HepG2 (cell line): ENCODE results near the gene PLVAP. TPM values are rescaled to one million over a fixed set of nuclear protein-coding genes. Genes with fewer than 3 reads are reported as not detected.

Experiments
- BCLAF1 ChIP-seq: fragments of 450-650 bp; IDR thresholded peaks from 2 replicates; pipeline ENCODE4 v1.6.1; 2017; ENCODE audit warnings: mild to moderate bottlenecking
- GZF1 ChIP-seq: sonication (generic); formaldehyde crosslinking; IDR thresholded peaks from 2 replicates; pipeline ENCODE4 v1.5.1; 2020; ENCODE audit warnings: mild to moderate bottlenecking, missing genetic modification reagents
- IRF9 ChIP-seq: sonication (generic); formaldehyde crosslinking; IDR thresholded peaks from 2 replicates; pipeline ENCODE4 v1.8.0; 2022; ENCODE audit warnings: missing genetic modification reagents, mild to moderate bottlenecking, borderline replicate concordance
- JARID2 ChIP-seq: sonication (generic); formaldehyde crosslinking; IDR thresholded peaks from 2 replicates; pipeline ENCODE4 v1.8.1; 2023; ENCODE audit warnings: missing genetic modification reagents, inconsistent platforms; ENCODE audit not compliant: insufficient replicate concordance
- KDM5B ChIP-seq: sonication (generic); formaldehyde crosslinking; IDR thresholded peaks from 2 replicates; pipeline ENCODE4 v1.4.0; 2020; ENCODE audit warnings: missing genetic modification reagents, mild to moderate bottlenecking, borderline replicate concordance
- MAFF ChIP-seq: IDR thresholded peaks from 2 replicates; pipeline ENCODE4 v1.6.1; 2011; ENCODE audit warnings: low read depth, low read length, improper control_type of control experiment
- MIER2 ChIP-seq: IDR thresholded peaks from 2 replicates; pipeline ENCODE4 v1.6.1; 2016; ENCODE audit warnings: missing biosample characterization, missing genetic modification reagents
- POGZ ChIP-seq: sonication (generic); formaldehyde crosslinking; IDR thresholded peaks from 2 replicates; pipeline ENCODE4 v1.4.0; 2020; ENCODE audit warnings: mild to moderate bottlenecking, missing genetic modification reagents
- REPIN1 ChIP-seq: sonication (generic); formaldehyde crosslinking; IDR thresholded peaks from 2 replicates; pipeline ENCODE4 v1.8.0; 2022; ENCODE audit warnings: missing genetic modification reagents, low read depth, mild to moderate bottlenecking, borderline replicate concordance
- RXRB ChIP-seq: IDR thresholded peaks from 2 replicates; pipeline ENCODE4 v1.6.1; 2016; ENCODE audit warnings: borderline replicate concordance, missing genetic modification reagents, missing compliant biosample characterization
- SKI ChIP-seq: fragments of 450-650 bp; IDR thresholded peaks from one replicate; pipeline ENCODE4 v1.6.1; 2018; ENCODE audit warnings: mild to moderate bottlenecking; ENCODE audit not compliant: partially characterized antibody
- SP2 ChIP-seq: sonication (generic); formaldehyde crosslinking; IDR thresholded peaks from 2 replicates; pipeline ENCODE4 v1.5.1; 2020; ENCODE audit warnings: mild to moderate bottlenecking, missing genetic modification reagents
- ZFP36L1 ChIP-seq: sonication (generic); formaldehyde crosslinking; IDR thresholded peaks from 2 replicates; pipeline ENCODE4 v1.8.0; 2022; ENCODE audit warnings: mild to moderate bottlenecking, missing genetic modification reagents, moderate library complexity
- ZNF282 ChIP-seq: fragments of 450-650 bp; IDR thresholded peaks from 2 replicates; pipeline ENCODE4 v1.6.1; 2018; ENCODE audit not compliant: partially characterized antibody
- ZNF30 ChIP-seq: sonication (generic); formaldehyde crosslinking; IDR thresholded peaks from 2 replicates; pipeline ENCODE4 v1.5.0; 2020; ENCODE audit warnings: mild to moderate bottlenecking, missing genetic modification reagents
- ZNF414 ChIP-seq: sonication (generic); formaldehyde crosslinking; IDR thresholded peaks from 2 replicates; pipeline ENCODE4 v1.5.0; 2020; ENCODE audit warnings: missing genetic modification reagents
- ZNF556 ChIP-seq: sonication (generic); formaldehyde crosslinking; IDR thresholded peaks from 2 replicates; pipeline ENCODE4 v1.4.0; 2020; ENCODE audit warnings: mild to moderate bottlenecking, missing genetic modification reagents, borderline replicate concordance
- ZNF644 ChIP-seq: IDR thresholded peaks from 2 replicates; pipeline ENCODE4 v1.6.1; 2016; ENCODE audit warnings: low read depth
- ZNF816 ChIP-seq: sonication (generic); formaldehyde crosslinking; IDR thresholded peaks from 2 replicates; pipeline ENCODE4 v1.8.0; 2022; ENCODE audit warnings: missing genetic modification reagents, mild to moderate bottlenecking, borderline replicate concordance
- ZNF879 ChIP-seq: sonication (generic); formaldehyde crosslinking; IDR thresholded peaks from 2 replicates; pipeline ENCODE4 v1.8.1; 2023; ENCODE audit warnings: missing genetic modification reagents
- ZNF891 ChIP-seq: sonication (generic); formaldehyde crosslinking; IDR thresholded peaks from 2 replicates; pipeline ENCODE4 v1.5.0; 2020; ENCODE audit warnings: mild to moderate bottlenecking, missing genetic modification reagents
- ZZZ3 ChIP-seq: sonication (generic); formaldehyde crosslinking; IDR thresholded peaks from 2 replicates; pipeline ENCODE4 v1.4.0; 2020; ENCODE audit warnings: missing genetic modification reagents, mild to moderate bottlenecking, borderline replicate concordance
- polyA plus RNA-seq, 8 experiments: library from polyadenylated mRNA; depleted of rRNA in 3 of 8; stranded (reverse) in 7 of 8; unstranded in 1 of 8; fragments of >200 nt; fragmentation: Illumina TruSeq in 4 of 8; extraction: Trizol in 4 of 8; gene quantifications; 2 replicates each; pipeline versions ENCODE4 v1.2.1 to v1.2.3, GENCODE V29; 2011 to 2016; ENCODE audit warnings: low read depth in 4 of 8, missing spikeins in 1 of 8, mixed read lengths in 1 of 8; ENCODE audit not compliant: insufficient read depth in 1 of 8
- total RNA-seq, 5 experiments: library from RNA; depleted of rRNA; stranded (reverse); fragments of >200 nt; fragmentation: Illumina TruSeq; extraction: Trizol; gene quantifications; 2 replicates each; pipeline ENCODE4 v1.2.3, GENCODE V29; 2016; ENCODE audit warnings: low read depth in 1 of 5
- TF ChIP-seq, protein P1 (sequence below): sonication (generic); formaldehyde crosslinking; IDR thresholded peaks from 2 replicates; pipeline ENCODE4 v1.8.0; 2023; ENCODE audit warnings: mild to moderate bottlenecking, missing genetic modification reagents

The PLVAP gene
- total and polyA plus RNA-seq, 2 of the 13 experiments (the other 11 are each of a cell fraction or from before 2014, with no cell fraction given), result 0.26 TPM; not detected in 1

DNA sequence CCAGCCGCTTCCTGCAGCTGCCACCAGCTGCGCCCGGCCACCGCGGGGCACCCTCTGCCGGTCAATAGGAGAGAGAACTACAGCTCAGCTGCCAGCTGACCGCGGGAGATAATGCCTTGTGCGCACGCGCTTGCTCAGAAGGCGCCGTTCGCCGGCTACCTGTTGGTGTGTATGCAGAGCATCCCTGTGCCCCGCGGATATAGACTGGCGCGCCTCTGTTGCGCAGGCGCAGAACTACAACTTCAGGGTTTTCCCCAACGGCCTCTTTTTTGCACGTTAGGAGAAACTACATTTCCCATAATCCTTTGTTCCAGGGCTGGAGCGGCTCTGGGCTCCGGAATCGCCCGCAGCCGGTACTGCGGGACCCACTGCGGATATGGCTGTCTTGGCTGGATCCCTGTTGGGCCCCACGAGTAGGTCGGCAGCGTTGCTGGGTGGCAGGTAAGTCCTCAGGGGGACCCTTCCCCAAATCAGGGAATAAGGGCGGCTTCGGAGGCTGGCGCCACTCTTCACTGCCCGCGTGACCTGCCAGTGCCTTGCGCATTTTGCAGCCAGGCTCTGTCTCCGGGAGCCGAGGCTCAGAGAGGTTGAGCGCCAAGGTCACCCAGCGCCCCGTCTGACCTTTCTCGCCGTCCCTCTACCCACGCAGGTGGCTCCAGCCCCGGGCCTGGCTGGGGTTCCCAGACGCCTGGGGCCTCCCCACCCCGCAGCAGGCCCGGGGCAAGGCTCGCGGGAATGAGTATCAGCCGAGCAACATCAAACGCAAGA, 71.4 kb downstream of the PLVAP start, which contains the start of gene MRPL34 (continued):
- TF ChIP-seq MIER2 (peak; percentile 68; the same call in 1 of the 2 replicates), ZZZ3 (no peak), ZNF644 (no peak), SKI (peak; percentile 78), KDM5B (CRISPR knock-in tag) (peak; percentile 81), ZNF282 (no peak), BCLAF1 (no peak), RXRB (CRISPR knock-in tag) (no peak; the same call in 1 of the 2 replicates), IRF9 (CRISPR knock-in tag) (no peak), ZNF891 (peak; percentile 85; the same call in 1 of the 2 replicates), ZFP36L1 (CRISPR knock-in tag) (peak; percentile 48; the same call in 1 of the 2 replicates), ZNF879 (CRISPR knock-in tag) (no peak), ZNF30 (no peak), POGZ (no peak), SP2 (CRISPR knock-in tag) (0 out of 2 replicates have a peak, but pooled peaks have one; percentile 27), REPIN1 (peak; percentile 91), ZNF816 (no peak), JARID2 (CRISPR knock-in tag) (peak; percentile 49), MAFF (0 out of 2 replicates have a peak, but pooled peaks have one; percentile 11), ZNF556 (CRISPR knock-in tag) (no peak; the same call in 1 of the 2 replicates), GZF1 (CRISPR knock-in tag) (peak; percentile 75; the same call in 1 of the 2 replicates), ZNF414 (CRISPR knock-in tag) (no peak)
- TF ChIP-seq, protein P1, sequence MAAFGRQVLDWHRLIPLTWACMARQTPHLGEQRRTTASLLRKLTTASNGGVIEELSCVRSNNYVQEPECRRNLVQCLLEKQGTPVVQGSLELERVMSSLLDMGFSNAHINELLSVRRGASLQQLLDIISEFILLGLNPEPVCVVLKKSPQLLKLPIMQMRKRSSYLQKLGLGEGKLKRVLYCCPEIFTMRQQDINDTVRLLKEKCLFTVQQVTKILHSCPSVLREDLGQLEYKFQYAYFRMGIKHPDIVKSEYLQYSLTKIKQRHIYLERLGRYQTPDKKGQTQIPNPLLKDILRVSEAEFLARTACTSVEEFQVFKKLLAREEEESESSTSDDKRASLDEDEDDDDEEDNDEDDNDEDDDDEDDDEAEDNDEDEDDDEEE (CRISPR knock-in tag), result no peak
